Muscle layer of duodenum (tissue), 2 donors: ENCODE data around the gene LRP5.

Experiments
- H3K27ac ChIP-seq: one replicate; pipeline ENCODE4 v1.7.0; 2013; ENCODE audit warnings: mild to moderate bottlenecking, low read length
- H3K27me3 ChIP-seq: one replicate; pipeline ENCODE4 v1.7.0; 2013; ENCODE audit warnings: low read depth, mild to moderate bottlenecking, control low read depth, low read length
- H3K36me3 ChIP-seq, 2 donors: one replicate each; pipeline ENCODE4 v1.7.0; 2013; ENCODE audit warnings: low read length in 2 of 2, control low read depth in 1 of 2, mild to moderate bottlenecking in 1 of 2; ENCODE audit not compliant: insufficient read depth in 2 of 2, control insufficient read depth in 1 of 2
- H3K4me1 ChIP-seq, 2 donors: one replicate each; pipeline ENCODE4 v1.7.0; 2013; ENCODE audit warnings: low read length in 2 of 2, mild to moderate bottlenecking in 2 of 2, control low read depth in 1 of 2, moderate library complexity in 1 of 2; ENCODE audit not compliant: insufficient read depth in 2 of 2, control insufficient read depth in 1 of 2
- H3K4me3 ChIP-seq, 2 donors: one replicate each; pipeline ENCODE4 v1.7.0; 2013; ENCODE audit warnings: low read length in 2 of 2, low read depth in 1 of 2, mild to moderate bottlenecking in 1 of 2
- H3K9me3 ChIP-seq, 2 donors: one replicate each; pipeline ENCODE4 v1.7.0; 2013; ENCODE audit warnings: low read length in 2 of 2, control low read depth in 1 of 2, mild to moderate bottlenecking in 1 of 2; ENCODE audit not compliant: control insufficient read depth in 1 of 2
- donor health status: healthy.

LRP5 gene

DNA sequence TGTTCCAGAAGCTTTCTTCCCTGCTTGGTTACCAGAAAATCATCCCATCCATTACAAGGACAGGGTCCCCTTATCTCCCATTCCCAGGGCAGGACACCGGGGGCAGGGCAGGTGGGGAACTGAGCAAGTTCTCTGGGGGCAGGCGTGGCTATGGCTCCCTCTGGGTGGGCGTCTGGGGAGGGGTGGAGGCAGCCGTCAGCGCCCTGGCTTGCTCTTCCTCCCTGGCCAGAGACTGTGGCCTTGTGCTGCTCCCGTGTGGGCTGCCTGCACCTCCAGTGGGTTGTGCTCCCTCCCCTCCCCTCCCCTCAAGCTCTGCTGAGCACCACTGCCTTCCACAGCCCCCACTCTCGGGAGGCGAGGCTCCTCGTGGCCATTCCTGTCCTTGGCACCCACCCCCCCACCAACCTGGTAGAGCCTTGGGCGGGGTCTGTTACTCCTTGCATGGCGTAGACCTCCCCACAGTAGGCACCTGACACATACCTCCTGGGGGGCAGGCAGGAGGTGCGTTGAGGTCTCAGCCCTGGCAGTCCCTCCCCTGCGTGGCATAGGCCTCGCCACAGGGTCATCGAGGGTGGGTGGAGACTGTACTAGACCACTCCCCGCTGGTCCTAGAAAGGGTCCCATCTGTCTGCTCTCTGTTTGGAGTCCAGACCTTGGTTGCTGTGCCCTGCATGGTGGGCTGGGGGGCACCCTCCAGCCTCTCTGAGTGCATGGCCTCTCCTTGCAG is 123.9 kb downstream of the LRP5 start:
- Histone ChIP-seq H3K27me3 (no peaks in the 10 kb centered on the region), H3K4me1 (peaks cover 0 to 19% of the 10 kb centered on the region in 2 donors), H3K27ac (no peak overlapping the region), H3K36me3 (peaks cover 21 to 79% of the 10 kb centered on the region in 2 donors), H3K9me3 (no peaks in the 10 kb centered on the region), H3K4me3 (no peak overlapping the region)

DNA sequence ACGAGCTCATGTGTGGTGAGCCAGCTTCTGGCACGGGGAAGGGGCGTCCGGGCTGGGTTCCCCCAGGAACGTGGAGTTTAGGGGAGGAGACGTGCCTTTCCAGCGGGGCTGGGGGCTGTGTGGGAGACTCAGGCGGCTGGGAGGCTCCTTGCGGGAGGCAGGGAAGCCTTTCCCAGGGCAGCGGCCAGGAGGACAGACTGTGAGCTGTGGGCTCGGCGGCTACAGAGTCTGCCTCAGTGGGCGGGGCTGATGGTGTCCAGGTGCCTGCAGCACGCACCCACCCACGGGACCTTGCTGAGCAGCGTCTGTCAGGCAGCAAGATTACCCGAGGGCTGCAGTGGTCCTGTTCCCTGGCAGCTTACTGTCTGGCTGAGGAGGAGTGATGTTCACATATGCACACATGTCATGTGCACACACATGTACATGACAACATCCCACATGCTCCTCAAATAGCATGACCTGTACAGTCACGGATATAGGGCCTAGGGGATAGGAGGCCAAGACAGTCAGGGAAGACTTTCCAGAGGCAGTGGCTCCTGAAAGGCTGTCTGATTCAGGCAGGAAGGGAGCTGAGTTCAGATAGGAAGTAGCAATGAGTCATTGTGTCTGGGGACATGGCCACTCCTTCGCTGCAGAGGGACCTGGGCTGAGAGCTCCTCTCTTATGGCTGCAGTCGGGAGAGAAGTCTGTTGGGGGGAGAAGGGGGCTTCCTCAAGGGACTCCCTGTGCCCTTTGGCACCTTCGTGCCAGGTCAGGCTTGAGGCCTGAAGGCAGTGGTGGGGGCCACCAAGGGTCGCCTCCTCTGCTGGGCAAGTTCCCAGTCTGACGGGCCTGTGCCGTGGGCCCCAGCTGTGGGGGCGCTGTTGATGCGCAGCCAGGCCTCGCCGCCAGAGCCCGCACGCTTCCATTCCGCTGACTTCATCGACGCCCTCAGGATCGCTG is 124.9 kb downstream of the LRP5 start:
- Histone ChIP-seq H3K4me1 (peaks cover 0 to 23% of the 10 kb centered on the region in 2 donors), H3K9me3 (no peaks in the 10 kb centered on the region), H3K27ac (no peak overlapping the region), H3K4me3 (no peak overlapping the region), H3K36me3 (peaks cover 24 to 71% of the 10 kb centered on the region in 2 donors), H3K27me3 (no peaks in the 10 kb centered on the region)

DNA sequence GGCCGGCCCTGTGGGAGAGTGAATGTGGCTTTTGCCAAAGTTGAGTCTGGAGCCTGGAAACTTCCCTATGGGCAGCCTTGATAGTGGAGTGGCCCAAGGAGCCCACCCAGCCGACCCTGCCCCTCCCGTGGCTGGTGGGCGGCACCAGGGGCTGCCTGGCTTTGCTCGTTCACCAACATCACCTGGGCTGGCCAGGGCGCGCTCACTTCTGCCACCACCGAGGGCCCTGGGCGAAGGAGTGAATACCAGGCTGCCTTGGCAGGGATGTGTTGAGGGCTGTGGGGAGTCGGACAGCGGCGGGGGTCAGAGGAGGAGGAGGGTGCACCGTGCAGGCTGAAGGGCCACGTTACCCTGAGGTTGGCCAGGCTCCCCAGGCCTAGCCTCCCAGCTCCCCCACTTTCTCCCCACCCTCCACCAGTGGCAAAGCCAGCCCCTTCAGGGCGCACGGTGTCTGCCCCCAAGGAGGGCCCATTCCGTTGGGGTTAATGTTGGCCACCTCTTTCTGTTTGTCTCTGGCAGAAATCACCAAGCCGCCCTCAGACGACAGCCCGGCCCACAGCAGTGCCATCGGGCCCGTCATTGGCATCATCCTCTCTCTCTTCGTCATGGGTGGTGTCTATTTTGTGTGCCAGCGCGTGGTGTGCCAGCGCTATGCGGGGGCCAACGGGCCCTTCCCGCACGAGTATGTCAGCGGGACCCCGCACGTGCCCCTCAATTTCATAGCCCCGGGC is 125.7 kb downstream of the LRP5 start:
- Histone ChIP-seq H3K27ac (no peak overlapping the region), H3K27me3 (no peaks in the 10 kb centered on the region), H3K4me3 (no peak overlapping the region), H3K4me1 (peaks cover 0 to 23% of the 10 kb centered on the region in 2 donors), H3K36me3 (peaks cover 28 to 69% of the 10 kb centered on the region in 2 donors), H3K9me3 (no peaks in the 10 kb centered on the region)

DNA sequence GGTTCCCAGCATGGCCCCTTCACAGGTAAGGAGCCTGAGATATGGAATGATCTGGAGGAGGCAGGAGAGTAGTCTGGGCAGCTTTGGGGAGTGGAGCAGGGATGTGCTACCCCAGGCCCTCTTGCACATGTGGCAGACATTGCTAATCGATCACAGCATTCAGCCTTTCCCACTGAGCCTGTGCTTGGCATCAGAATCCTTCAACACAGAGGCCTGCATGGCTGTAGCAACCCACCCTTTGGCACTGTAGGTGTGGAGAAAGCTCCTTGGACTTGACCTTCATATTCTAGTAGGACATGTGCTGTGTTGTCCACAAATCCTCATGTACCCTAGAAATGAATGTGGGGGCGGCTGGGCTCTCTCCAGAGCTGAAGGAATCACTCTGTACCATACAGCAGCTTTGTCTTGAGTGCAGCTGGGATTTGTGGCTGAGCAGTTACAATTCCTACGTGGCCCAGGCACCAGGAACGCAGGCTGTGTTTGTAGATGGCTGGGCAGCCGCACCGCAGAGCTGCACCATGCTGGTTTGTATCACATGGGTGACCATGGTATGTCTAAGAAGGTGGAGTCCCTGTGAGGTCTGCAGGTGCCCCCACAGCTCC is 126.4 kb downstream of the LRP5 start:
- no peak overlapping the region for H3K4me3 ChIP-seq
- H3K36me3 ChIP-seq = peaks cover 26 to 62% of the 10 kb centered on the region in 2 donors
- H3K9me3 ChIP-seq = no peaks in the 10 kb centered on the region
- peaks cover 0 to 23% of the 10 kb centered on the region in 2 donors for H3K4me1 ChIP-seq
- H3K27me3 ChIP-seq = no peaks in the 10 kb centered on the region
- H3K27ac ChIP-seq = no peak overlapping the region

DNA sequence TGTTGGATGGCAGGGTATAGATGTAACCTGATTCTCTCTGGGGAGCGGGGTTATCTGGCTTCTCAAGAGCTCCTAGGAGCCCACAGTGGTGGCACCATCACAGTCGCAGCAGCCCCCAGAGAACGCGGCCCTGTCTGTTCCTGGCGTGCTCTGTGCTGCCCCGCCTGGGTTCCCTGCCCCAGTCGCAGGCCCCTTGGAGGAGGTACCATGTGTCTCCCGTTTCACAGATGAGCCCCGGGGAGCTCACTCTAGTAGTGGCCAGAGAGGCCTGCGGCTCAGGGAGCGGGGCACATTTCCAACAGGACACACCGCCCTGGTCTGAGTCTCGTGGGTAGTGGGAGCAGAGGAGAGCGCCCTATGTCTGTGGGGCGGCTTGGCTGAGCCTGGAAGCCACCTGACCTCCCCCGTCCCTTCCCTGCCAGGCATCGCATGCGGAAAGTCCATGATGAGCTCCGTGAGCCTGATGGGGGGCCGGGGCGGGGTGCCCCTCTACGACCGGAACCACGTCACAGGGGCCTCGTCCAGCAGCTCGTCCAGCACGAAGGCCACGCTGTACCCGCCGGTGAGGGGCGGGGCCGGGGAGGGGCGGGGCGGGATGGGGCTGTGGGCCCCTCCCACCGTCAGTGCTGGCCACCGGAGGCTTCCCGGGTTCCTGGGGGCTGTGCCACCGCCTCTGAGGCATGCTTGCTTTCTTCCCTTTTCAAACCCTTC is 127.1 kb downstream of the LRP5 start:
- Histone ChIP-seq H3K36me3 (peaks cover 21 to 58% of the 10 kb centered on the region in 2 donors), H3K9me3 (no peaks in the 10 kb centered on the region), H3K4me1 (peaks cover 0 to 23% of the 10 kb centered on the region in 2 donors), H3K27ac (no peak overlapping the region), H3K4me3 (no peak overlapping the region), H3K27me3 (no peaks in the 10 kb centered on the region)

DNA sequence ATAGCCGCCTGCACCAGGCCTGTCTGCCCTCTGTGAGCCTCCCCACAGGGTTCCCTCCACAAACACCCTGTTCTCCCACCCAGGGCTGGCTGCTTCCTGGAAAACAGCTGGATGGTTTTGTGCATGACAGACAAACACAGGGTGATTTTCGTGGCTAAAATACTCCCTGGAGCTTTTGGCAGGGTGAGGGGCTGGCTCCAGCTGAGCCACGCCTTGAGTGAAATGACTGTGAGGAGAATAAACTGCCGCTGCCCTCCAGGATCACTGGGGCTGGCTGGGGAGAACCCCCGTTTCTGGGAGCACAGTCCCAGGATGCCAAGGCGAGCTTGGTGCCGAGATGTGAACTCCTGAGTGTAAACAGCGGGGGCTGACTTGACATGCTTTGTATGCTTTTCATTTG is 127.8 kb downstream of the LRP5 start:
- Histone ChIP-seq H3K27me3 (no peaks in the 10 kb centered on the region), H3K4me1 (peaks cover 0 to 23% of the 10 kb centered on the region in 2 donors), H3K27ac (no peak overlapping the region), H3K4me3 (no peak overlapping the region), H3K9me3 (no peaks in the 10 kb centered on the region), H3K36me3 (peaks cover 14 to 51% of the 10 kb centered on the region in 2 donors)

DNA sequence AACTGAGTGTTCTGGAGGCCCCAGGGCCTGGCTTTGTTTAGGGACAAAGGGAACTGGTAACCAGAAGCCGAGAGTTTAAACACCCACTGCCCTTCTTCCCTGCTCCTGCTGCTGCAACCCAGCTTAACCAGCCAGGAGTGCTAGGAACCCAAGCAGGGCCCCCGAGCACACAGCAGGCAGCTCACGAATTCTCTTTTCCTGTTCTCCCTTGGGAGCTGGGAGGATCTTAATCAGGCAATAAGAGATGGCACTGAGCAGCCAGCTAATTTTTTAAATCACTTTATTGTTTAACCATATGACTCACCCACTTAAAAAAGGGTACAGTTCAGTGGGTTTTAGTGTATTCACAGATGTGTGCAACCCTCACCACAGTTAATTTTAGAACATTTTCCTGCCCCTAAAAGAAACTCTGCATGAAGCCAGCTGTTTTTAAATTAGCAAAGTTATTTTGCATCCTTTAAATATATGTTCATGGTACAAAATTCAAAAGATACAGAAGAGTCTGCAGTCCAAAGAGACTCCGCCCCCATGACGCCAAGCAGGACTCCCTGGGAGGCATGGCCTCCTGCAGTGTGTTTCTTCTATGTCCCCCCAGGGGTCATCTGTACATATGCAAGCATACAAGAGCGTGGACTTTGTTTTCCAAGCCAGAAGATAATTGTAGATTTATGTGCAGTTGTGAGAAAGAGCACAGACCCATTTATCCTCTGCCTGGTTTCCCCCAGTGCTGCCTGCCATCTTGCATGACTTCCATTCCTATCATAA is 129.3 kb downstream of the LRP5 start:
- Histone ChIP-seq H3K4me3 (no peak overlapping the region), H3K27me3 (no peaks in the 10 kb centered on the region), H3K36me3 (peaks cover 14 to 38% of the 10 kb centered on the region in 2 donors), H3K9me3 (no peaks in the 10 kb centered on the region), H3K4me1 (peaks cover 0 to 23% of the 10 kb centered on the region in 2 donors), H3K27ac (no peak overlapping the region)

DNA sequence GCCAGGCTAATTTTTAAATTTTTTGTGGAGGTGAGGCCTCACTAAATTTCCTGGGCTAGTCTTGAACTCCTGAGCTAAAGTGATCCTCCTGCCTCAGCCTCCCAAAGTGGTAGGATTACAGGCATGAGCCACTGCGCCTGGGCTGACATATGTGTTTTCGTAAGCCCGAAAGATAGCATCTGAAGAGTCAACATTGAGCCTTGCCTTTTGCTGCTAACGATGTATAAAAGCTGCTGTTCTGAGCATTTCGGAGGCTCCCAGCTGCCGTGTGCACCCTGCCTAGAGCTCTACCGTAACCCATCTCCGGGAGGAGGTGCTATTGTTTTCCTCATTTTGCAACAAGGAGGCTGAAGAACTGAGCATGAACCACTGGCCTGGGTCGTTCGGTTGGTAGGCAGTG is 130.0 kb downstream of the LRP5 start:
- Histone ChIP-seq H3K4me3 (no peak overlapping the region), H3K27me3 (no peaks in the 10 kb centered on the region), H3K9me3 (no peaks in the 10 kb centered on the region), H3K36me3 (peaks cover 11 to 30% of the 10 kb centered on the region in 2 donors), H3K27ac (no peak overlapping the region), H3K4me1 (peaks cover 0 to 16% of the 10 kb centered on the region in 2 donors)

DNA sequence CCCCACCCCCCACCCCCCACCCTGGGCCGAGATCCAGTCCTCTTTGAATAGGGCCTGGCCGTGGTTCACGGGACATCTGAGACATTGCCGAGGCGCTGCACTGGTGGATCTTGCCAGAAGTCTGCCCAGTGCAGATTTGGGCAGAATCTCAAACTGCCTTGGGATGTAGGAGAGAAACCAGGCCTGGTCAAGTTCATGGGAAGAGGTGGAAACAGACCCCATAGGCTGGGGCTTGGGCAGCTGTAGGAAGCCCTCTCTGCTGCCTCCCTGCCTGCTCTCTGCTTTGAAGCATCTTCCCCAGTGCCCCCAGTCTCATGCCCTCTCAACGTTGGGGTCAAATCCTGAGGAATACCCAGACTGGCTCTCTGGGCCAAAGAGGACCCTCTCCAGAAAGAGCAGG is 132.2 kb downstream of the LRP5 start:
- H3K27ac ChIP-seq = no peak overlapping the region
- peaks cover 0 to 13% of the 10 kb centered on the region in 2 donors for H3K4me1 ChIP-seq
- peaks cover 15 to 16% of the 10 kb centered on the region in 2 donors for H3K36me3 ChIP-seq
- H3K4me3 ChIP-seq = no peak overlapping the region
- H3K9me3 ChIP-seq = no peaks in the 10 kb centered on the region
- H3K27me3 ChIP-seq = no peaks in the 10 kb centered on the region

DNA sequence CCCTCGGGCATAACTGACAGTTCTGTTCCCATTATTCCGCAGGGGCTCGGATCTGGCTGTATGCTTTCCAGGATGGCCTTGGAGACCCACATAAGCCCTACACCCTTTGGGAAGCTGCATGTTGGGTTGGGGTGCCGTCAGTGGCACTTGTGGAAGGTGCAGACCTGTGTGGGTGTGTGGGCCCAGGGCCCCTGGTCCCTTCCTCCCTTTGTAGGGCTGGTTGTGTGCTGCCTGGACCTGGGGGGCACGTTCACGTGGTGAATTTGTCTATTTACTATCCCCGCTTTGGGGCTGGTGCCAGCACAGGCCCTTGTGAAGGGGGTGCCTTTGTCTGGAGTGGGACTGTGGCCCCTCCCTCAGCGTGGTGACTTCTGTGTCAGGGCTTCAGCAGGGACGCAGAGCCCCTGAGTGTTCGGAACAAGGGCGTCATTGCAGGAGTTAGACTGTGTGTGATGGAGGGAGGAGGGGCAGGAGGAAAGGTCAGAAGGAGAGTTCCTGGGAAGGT is 133.2 kb downstream of the LRP5 start:
- no peaks in the 10 kb centered on the region for H3K9me3 ChIP-seq
- H3K36me3 ChIP-seq = peaks cover 10 to 15% of the 10 kb centered on the region in 2 donors
- H3K27me3 ChIP-seq = no peaks in the 10 kb centered on the region
- H3K4me3 ChIP-seq = no peak overlapping the region
- H3K4me1 ChIP-seq = peaks cover 0 to 10% of the 10 kb centered on the region in 2 donors
- no peak overlapping the region for H3K27ac ChIP-seq
